NOMO-1 (cell line): Measurements from ENCODE around the gene ITCH.
A peak's percentile ranks its signal among the peaks of the same experiment; 100 is the strongest.
"Not testable (repeated sequence)": the region's sequence is repeated elsewhere in the genome, so short reads cannot be mapped to it uniquely, and the experiment has no call there.

Source experiments
- DNase-seq, 2 experiments: peaks; one replicate each; lab custom pipeline; 2025; ENCODE audit not compliant: unreplicated experiment in 2 of 2; lab: John Stamatoyannopoulos, UW

The ITCH gene

DNA sequence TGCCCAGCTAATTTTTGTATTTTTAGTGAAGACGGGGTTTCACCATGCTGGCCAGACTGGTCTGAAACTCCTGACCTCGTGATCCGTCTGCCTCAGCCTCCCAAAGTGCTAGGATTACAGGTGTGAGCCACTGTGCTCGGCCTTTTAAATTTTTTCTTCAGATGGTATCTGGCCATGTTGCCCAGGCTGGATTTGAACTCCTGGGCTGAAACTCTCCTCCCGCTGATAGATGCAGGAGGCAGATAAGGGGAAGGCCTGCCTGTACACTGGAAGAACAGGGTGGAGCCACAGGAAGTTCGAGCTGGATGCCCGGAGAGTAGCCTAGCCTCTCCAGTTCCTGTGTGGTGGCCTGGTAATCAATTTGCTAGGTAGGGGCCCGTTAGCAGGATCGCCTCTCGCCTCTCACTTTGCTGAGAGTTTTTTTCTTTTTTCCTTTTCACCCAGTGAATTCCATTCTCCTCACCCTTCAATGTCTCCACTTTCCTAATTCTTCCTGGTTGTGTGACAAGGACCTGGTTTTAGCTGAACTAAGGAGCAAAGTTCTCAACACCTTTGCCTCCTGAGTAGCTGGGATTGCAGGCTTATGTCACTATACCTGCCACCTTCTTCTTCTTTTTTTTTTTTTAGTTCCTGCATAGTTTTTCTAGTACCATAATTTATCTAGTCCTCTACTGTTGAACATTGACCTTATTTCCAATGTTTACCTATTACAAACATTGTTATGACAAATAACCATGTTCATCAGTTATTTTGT is 19.4 kb upstream of the ITCH start:
- DNase-seq, result no peak

DNA sequence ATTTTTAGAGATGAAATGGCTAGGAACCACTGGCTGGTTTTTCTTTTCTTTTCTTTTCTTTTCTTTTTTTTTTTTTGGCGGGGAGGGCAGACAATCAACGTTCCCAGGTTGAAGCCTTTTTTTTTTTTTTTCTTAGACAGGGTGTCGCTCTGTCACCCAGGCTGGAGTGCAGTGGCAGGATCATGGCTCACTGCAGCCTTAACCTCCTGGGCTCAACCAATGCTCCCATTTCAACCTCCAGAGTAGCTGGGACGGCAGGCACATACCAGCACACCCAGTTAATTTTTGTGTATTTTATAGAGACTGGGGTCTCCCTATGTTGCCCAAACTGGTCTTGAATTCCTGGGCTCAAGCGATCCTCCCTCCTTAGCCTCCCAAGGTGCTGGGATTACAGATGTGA is 18.8 kb upstream of the ITCH start:
- no peak for DNase-seq

DNA sequence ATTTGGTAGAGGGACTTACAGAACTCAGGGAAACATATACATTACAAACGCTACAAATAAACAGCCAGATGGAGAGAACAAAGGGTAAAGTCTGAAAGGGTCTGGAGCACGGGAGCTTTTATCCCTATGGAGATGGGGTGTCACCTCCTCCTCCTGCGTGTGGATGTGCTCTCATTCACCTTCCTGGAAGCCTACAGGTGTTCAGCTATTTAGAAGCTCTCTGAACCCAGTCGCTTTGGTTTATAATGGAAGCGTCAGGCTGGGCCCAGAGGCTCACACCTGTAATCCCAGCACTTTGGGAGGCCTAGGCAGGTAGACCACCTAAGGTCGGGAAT is 17.7 kb upstream of the ITCH start:
- no peak for DNase-seq

DNA sequence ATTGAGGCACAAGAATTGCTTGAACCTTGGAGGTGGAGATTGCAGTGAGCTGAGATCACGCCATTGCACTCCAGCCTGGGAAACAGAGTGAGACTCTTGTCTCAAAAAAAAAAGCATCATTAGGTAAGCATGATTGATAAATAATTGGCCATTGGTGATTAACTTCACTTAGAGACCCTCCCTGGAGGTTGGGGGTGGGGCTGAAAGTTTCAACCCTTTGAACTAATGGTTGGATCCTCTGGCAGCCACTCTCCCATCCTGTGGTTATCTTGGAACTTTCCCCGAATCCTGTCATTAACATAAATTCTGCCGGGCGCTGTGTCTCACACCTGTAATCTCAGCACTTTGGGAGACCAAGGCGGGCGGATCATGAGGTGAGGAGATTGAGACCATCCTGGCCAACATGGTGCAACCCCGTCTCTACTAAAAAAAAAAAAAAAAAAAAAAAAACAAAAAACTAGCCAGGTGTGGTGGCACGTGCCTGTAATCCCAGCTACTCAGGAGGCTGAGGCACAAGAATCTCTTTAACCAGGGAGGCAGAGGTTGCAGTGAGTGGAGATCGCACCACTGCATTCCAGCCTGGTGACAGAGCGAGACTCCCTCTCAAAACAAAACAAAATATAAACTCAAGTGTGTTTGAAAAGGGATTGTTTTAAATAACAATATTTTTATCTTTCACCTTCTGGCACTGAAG is 17.1 kb upstream of the ITCH start:
- not testable (repeated sequence) for DNase-seq

DNA sequence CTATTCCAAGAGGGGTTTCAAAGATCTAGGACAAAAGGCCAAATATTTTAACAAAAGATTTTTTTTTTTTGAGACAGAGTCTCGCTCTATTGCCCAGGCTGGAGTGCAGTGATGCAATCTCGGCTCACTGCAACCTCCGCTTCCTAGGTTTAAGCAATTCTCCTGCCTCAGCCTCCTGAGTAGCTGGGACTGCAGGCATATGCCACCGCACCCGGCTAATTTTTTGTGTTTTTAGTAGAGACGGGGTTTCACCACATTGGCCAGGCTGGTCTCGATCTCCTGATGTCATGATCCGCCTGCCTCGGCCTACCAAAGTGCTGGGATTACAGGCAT is 16.6 kb upstream of the ITCH start:
- not testable (repeated sequence) for DNase-seq

DNA sequence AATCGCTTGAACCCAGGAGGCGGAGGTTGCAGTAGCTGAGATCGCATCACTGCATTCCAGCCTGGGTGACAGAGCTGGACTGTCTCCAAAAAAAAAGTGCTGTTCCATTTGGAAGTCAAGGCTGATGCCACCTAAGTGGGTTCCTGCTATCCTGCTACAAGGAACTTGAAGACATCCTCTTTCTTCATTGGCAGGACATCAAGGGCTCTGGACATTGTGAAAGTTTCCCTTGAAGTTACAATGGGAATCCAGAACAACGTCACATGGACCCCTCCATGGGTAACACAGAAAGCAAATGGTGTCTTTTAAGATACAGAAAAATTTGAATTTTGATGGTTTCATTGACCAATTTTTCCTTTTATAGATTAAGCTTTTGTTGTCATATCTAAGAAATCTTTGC is 15.5 kb upstream of the ITCH start:
- no peak for DNase-seq

DNA sequence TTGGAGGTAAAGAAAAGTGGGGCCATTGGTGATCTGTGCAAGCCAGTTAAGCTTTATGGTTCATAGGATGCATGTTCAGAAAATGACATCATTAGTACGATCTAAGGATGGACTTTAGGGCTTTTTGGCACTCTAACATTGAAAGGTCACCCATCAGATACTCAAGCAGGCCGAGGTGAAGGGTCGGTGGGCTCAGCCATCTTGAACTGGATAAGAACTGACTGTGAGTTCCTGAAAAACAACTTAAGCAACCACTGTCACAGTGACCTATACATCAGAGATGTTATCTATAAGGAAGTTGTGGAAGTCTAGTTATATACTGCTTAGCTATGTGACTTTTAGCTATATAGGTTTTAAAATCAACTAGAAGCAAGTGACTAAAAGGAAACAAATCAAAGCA is 13.0 kb upstream of the ITCH start:
- peak in 1 of 2 experiments; percentile 60 for DNase-seq

DNA sequence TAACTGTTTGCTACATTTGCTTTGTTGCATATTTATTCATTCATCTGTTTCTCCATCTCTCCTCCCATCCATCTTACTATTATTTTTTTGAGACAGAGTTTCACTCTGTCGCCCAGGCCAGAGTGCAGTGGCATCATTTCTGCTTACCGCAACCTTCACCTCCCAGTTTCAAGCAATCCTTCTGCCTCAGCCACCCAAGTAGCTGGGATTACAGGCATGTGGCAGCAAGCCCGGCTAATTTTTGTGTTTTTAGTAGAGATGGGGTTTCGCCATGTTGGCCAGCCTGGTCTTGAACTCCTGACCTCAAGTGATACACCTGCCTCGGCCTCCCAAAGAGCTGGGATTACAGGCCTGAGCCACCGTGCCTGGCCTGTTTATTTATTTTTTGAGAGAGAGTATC is 9.6 kb upstream of the ITCH start:
- not testable (repeated sequence) for DNase-seq

DNA sequence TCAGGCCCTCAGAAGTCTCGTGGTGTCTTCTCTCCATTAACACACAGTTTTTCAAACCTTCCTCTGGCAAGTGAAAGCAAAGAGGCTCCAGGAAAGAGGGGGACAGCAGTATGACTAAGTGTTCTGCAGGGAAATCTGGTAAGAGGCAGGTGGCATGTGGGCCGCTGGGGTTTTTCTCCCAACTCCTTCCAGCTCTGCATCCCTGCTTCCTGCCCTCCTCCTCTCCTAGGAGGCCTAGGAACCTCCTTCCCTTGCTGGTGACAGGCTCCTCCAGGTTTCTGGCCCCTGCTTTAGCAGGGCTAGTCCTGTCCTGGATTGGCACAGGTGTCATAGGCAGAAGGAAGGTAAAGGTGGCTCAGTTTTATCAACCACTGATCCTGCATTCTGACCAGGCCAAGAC is 7.6 kb upstream of the ITCH start:
- no peak for DNase-seq

DNA sequence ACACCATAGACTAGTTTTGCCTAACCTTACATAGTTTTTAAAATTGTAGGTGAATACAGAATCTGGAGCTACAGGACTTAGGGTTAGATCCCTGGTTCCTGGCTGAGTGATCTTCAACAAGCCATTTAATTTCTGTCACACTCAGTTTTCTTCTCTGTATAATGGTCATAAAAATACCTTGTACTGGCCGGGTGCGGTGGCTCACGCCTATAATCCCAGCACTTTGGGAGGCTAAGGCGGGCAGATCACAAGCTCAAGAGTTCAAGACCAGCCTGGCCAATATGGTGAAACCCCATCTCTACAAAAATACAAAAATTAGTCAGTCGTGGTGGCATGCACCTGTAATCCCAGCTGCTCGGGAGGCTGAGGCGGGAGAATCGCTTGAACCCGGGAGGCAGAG is 3.3 kb upstream of the ITCH start:
- DNase-seq, result not testable (repeated sequence)

DNA sequence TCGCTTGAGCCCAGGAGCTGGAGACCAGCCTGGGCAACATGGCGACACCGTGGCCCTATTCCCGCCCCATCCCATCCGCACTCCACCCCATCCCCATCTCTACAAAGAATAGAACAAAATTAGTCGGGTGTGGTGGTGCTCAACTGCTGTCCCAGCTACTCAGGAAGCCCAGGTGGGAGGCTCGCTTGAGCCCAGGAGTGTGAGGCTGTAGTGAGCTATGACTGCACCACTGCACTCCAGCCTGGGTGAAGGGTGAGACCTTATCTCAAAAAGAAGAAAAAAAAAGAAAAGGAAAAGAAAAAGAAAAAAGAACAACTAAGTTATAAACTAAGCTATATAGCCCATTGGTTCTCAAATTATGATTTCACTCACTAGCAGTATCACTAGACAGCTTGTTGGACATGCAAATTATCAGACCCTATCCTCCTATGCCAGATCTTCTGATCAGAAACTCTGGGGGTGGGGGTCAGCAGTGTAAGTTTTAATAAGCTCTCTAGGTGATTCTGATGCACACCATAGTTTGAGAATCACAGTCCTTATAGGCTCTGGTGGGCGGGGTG is 491 bp upstream of the ITCH start:
- DNase-seq, result no peak

DNA sequence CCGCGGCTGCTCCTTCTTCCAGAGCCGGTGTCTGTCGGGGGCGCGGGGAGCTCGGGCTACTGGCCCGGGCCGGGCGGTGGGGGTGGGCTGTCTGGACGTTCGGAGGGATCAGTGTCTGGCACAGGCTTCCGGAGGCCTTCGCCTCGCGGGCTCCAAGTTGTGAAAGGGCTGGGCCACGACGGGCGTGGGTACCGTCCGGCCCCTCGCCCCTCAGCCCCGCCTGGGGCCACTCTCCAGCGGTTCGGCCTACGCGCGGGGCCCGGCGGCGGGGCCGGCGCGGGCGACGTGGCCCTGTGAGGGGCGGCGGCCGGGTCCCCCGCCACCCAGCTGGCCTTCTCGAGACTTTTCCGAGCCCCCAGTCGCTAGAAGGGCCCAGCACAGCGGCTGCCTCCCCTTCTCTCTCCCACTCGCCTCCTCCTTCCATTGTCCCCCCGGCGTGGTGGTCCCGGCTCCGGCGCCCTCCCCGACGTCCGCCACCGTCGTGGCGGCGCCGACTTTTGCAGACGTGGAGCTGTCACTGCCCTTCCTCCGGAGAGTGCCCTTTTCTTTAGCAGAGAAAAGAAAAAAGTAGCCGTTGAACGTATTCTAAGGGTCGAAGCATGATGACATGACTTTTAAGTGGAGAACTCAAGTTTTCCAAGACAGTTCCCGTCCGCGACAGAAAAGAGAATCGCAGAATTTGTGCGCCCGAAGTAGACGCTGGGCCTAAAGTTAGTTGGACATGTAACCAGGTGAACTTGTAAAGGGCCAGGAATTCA is 571 bp downstream of the ITCH start:
- DNase-seq, result peak in 1 of 2 experiments; percentile 51

DNA sequence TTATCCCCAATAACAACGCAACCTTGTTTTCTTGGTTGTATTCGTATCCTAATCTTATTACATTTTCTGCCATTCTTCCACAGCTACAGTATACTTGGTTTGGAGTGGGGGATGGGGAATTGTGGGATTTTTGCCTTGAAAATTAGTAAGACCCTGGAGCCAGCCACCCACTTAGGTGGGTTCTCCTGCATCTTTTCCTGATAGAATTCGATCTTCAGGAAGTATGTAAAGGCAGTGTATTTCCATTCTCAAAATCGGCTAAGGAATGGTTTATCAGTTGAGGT is 1.1 kb downstream of the ITCH start:
- no peak for DNase-seq

DNA sequence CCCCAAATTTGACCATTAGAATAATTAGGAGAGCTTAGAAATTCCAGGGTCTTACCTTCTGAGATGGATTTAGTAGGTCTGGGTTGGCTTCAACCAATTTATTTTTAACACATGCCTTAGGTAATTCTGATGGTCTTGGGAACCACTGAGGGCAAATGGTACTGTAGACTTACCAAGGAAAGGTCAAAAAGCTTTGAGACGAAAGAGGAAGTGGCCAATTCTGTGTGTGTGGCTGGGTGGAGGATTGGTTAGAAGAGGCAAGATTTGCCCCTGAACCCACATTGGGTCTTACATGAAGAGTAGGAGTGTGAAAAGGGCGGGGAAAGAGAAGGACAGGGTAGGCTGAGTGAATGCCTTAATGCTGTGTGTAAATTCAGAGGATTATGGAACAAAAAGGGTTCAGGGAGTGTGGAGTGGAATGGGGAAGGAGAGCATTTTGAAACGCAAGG is 2.7 kb downstream of the ITCH start:
- DNase-seq, result peak; percentile 87

DNA sequence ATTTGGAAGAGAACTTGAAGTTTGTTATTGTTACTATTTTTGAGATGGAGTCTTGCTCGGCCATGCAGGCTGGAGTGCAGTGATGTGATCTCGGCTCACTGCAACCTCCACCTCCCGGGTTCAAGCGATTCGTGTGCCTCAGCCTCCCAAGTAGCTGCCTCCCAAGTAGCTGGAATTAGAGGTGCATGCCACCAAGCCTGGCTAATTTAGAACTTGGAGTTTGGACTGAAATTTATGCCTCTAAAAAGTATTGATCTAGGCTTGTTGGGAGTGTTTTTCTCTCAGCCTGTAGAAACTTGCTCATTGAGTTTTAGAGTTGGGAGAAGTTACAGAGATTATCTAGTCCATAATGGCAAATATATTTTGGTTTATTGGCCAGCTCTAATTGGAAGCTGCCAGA is 4.1 kb downstream of the ITCH start:
- DNase-seq, result no peak

DNA sequence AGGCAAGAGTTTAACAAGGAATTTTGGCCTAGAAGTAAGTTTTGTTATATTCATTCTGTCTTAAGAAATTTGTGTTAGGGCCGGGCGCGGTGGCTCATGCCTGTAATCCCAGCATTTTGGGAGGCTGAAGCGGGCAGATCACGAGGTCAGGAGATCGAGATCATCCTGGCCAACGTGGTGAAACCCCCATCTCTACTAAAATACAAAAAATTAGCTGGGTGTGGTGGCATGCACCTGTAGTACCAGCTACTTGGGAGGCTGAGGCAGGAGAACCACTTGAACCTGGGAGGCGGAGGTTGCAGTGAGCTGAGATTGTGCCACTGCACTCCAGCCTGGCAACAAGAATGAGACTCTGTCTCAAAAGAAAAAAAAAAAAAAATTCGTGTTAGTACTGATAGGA is 4.8 kb downstream of the ITCH start:
- DNase-seq, result not testable (repeated sequence)

DNA sequence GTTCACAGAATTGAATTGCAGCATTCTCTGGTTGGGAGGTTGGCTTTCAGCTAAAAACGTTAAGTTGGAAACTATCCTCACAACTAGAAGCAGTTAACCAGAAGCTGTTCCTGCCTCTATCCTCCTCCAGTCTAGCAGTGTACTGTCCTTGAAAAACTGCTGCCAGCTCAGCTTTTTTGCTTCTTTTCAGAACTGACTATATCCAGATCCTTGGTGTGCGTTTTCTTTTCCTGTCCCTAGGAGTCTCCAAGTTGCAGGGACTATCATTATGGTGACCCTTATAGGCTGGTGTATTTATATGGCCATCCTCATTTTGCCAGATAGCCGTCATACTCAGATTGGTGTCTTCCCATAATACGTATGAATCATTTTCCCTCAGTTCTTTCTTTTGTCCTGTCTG is 5.5 kb downstream of the ITCH start:
- DNase-seq, result no peak

DNA sequence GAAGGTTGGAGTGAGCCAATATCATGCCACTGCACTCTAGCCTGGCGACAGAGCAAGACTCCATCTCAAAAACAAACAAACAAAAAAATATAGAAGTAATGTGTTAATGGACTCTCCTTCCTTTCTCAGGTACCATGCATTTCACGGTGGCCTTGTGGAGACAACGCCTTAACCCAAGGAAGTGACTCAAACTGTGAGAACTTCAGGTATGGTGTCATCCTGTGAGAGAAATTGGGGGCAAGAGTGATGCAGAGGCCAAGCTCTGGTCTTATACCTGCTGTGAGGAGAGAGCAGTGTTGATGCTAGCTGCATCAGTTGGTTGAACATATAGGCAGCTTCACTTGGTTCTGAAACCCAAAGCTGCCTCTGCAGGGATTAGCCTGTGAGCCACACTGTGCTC is 6.2 kb downstream of the ITCH start:
- no peak for DNase-seq

DNA sequence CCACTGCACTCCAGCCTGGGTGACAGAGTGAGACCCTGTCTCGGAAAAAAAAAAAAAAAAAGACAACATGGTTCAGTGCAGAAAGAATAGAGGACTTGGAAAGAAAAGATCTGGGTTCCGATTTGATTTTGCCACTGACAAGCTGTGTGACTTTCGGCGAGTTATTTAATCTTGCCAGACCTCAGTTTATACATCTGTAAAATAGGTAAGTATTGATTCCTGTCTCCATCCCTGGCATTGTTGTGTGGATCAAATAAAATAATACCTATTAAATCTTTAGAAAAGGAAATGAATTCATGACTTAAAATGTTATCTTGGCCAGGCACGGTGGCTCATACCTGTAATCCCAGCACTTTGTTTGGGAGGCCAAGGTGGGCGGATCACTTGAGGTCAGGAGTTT is 7.0 kb downstream of the ITCH start:
- DNase-seq, result no peak

DNA sequence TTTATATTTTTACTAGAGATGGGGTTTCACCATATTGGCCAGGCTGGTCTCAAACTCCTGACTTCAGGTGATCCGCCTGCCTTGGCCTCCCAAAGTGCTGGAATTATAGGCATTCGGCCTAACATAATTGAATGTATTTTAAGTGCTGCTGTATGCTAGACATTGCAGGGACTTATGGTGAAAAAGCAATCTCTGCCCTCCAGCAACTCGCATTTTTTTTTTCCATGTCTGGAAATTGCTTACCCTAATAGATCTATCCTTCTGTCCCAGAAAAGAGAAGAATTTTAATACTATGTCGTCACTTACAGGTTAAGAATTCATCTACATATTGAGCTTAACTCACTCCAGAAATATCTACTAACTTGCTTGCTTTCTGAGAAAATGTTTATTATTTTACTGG is 10.4 kb downstream of the ITCH start:
- DNase-seq, result no peak

DNA sequence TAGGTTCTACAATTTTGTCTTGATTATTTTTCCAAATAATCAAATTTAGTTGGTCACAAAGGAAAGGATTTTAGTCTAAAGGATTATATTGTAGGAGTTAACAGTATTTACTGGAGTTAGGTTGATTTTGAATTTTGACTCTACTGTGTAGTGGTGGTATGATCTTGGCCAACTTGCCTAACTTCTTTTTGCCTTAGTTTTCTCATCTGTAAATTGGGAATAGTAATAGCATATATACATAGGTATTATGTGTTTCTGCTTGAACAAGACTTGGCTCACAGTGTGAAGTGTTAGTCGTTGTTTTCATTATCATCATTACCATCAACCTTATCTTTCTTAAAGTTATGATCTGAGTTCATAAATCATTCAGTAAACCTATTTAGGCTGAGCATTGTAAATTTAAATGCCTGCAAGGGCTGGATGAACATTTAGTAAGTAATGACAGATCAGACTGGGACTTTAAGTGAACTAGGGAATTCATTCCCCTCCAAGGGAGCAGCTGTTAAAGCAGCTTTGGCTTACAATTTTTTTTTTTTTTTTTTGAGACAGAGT is 11.2 kb downstream of the ITCH start:
- no peak for DNase-seq
